ENCODE measurements around the gene BID.
A peak's percentile ranks its signal among the peaks of the same experiment; 100 is the strongest.

Gene BID

DNA sequence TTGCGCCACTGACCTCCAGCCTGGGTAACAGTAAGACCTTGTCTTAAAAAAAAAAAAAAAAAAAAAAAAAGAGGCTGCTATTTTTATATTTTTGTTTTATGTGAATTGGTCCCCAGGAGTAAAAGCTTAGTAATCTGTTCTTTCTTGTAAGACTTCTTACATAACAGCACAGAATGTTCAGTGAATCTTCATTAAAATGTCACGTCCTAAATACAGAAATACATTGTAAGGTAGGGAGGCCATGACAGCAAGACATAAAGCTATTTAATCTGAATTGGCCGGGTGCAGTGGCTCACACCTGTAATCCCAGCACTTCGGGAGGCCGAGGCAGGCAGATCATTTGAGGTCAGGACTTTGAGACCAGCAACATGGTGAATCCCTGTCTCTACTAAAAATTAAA is 64.2 kb downstream of the BID start:
- Histone ChIP-seq H3K4me1 (ENCODE audit: insufficient read depth, low read length, severe bottlenecking) (peaks cover 13% of the 10 kb centered on the region), H3K27ac (ENCODE audit: low read depth, low read length, poor library complexity, severe bottlenecking) (no peak overlapping the region), H3K9me3 (ENCODE audit: low read length) (no peaks in the 10 kb centered on the region), H4K20me1 (ENCODE audit: insufficient read depth, low read length) (no peaks in the 10 kb centered on the region), H3K4me3 (ENCODE audit: low read depth, low read length, poor library complexity, severe bottlenecking) (no peak overlapping the region), H2AFZ (ENCODE audit: low read length) (no peak overlapping the region), H3K79me2 (ENCODE audit: insufficient read depth, low read length) (no peaks in the 10 kb centered on the region), H3K27me3 (ENCODE audit: insufficient read depth, low read length) (no peaks in the 10 kb centered on the region), H3K9me2 (ENCODE audit: low read depth, low read length) (no peaks in the 10 kb centered on the region), H3K4me2 (ENCODE audit: low read length) (no peak overlapping the region), H3K36me3 (ENCODE audit: insufficient read depth, low read length) (peaks cover 13% of the 10 kb centered on the region), H3F3A (ENCODE audit: insufficient read depth, low read length) (no peaks in the 10 kb centered on the region), H3K9ac (ENCODE audit: low read length) (no peak overlapping the region)
- TF ChIP-seq, protein P1, sequence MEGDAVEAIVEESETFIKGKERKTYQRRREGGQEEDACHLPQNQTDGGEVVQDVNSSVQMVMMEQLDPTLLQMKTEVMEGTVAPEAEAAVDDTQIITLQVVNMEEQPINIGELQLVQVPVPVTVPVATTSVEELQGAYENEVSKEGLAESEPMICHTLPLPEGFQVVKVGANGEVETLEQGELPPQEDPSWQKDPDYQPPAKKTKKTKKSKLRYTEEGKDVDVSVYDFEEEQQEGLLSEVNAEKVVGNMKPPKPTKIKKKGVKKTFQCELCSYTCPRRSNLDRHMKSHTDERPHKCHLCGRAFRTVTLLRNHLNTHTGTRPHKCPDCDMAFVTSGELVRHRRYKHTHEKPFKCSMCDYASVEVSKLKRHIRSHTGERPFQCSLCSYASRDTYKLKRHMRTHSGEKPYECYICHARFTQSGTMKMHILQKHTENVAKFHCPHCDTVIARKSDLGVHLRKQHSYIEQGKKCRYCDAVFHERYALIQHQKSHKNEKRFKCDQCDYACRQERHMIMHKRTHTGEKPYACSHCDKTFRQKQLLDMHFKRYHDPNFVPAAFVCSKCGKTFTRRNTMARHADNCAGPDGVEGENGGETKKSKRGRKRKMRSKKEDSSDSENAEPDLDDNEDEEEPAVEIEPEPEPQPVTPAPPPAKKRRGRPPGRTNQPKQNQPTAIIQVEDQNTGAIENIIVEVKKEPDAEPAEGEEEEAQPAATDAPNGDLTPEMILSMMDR (IDR thresholded peaks at IDR 0.05; ENCODE audit: low read length), result no peak
- TF ChIP-seq EZH2 (IDR thresholded peaks at IDR 0.05; ENCODE audit: borderline replicate concordance, low read length), result no peak

DNA sequence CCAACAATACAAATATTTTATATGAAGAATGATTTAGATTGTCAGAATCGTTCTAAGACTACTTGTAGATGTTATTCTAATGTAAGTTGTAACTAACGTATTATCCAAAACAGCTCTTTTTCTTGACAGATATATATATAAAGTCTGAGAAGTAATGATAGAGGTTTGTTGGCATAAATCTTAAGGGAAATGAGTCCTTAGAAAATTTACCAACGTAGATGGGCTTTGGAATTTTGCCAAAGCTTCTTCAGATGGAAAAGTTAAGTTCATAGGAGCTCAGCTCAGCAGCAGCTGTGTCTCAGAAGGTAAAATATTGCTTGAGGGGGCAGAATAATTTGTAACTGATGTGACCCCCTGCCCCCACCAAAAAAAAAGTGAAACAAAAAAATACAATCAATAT is 66.7 kb downstream of the BID start:
- no peaks in the 10 kb centered on the region for H3K9me2 ChIP-seq (ENCODE audit: low read depth, low read length)
- H3K9ac ChIP-seq (ENCODE audit: low read length), result no peak overlapping the region
- H3F3A ChIP-seq (ENCODE audit: insufficient read depth, low read length), result no peaks in the 10 kb centered on the region
- no peak overlapping the region for H2AFZ ChIP-seq (ENCODE audit: low read length)
- no peaks in the 10 kb centered on the region for H3K79me2 ChIP-seq (ENCODE audit: insufficient read depth, low read length)
- peaks cover 13% of the 10 kb centered on the region for H3K4me1 ChIP-seq (ENCODE audit: insufficient read depth, low read length, severe bottlenecking)
- peaks cover 31% of the 10 kb centered on the region for H3K36me3 ChIP-seq (ENCODE audit: insufficient read depth, low read length)
- H3K27me3 ChIP-seq (ENCODE audit: insufficient read depth, low read length), result no peaks in the 10 kb centered on the region
- H3K4me3 ChIP-seq (ENCODE audit: low read depth, low read length, poor library complexity, severe bottlenecking), result no peak overlapping the region
- TF ChIP-seq EZH2 (IDR thresholded peaks at IDR 0.05; ENCODE audit: borderline replicate concordance, low read length), result no peak
- TF ChIP-seq, protein P1 (IDR thresholded peaks at IDR 0.05; ENCODE audit: low read length), result no peak
- no peaks in the 10 kb centered on the region for H4K20me1 ChIP-seq (ENCODE audit: insufficient read depth, low read length)
- H3K4me2 ChIP-seq (ENCODE audit: low read length), result no peak overlapping the region
- H3K9me3 ChIP-seq (ENCODE audit: low read length), result no peaks in the 10 kb centered on the region
- no peak overlapping the region for H3K27ac ChIP-seq (ENCODE audit: low read depth, low read length, poor library complexity, severe bottlenecking)

DNA sequence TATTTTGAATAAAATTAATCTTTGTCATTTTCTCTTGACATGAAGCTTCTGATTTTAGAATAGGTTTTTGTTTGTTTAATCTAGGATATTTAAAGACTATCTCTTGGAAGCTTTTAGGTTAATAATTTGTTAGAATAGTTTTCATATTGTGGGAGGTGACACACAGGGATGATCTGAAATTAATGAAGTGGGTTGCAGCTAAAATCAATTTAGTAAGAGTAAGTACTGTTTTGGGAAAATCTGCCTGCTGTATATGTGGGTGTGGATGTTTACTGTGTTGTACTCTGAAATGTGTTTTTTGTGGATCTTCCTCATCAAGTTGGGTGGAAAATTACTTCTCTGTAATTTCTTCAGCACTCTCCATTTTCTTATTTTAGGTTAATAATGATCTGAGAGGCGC is 67.3 kb downstream of the BID start:
- no peak overlapping the region for H3K9ac ChIP-seq (ENCODE audit: low read length)
- peak overlapping the region; percentile 64 for H3K27ac ChIP-seq (ENCODE audit: low read depth, low read length, poor library complexity, severe bottlenecking)
- peaks cover 13% of the 10 kb centered on the region for H3K4me1 ChIP-seq (ENCODE audit: insufficient read depth, low read length, severe bottlenecking)
- H3F3A ChIP-seq (ENCODE audit: insufficient read depth, low read length), result no peaks in the 10 kb centered on the region
- no peaks in the 10 kb centered on the region for H3K27me3 ChIP-seq (ENCODE audit: insufficient read depth, low read length)
- H3K4me3 ChIP-seq (ENCODE audit: low read depth, low read length, poor library complexity, severe bottlenecking), result no peak overlapping the region
- H3K79me2 ChIP-seq (ENCODE audit: insufficient read depth, low read length), result no peaks in the 10 kb centered on the region
- no peaks in the 10 kb centered on the region for H4K20me1 ChIP-seq (ENCODE audit: insufficient read depth, low read length)
- TF ChIP-seq, protein P1 (IDR thresholded peaks at IDR 0.05; ENCODE audit: low read length), result no peak
- TF ChIP-seq EZH2 (IDR thresholded peaks at IDR 0.05; ENCODE audit: borderline replicate concordance, low read length), result no peak
- no peaks in the 10 kb centered on the region for H3K9me2 ChIP-seq (ENCODE audit: low read depth, low read length)
- no peak overlapping the region for H2AFZ ChIP-seq (ENCODE audit: low read length)
- no peaks in the 10 kb centered on the region for H3K9me3 ChIP-seq (ENCODE audit: low read length)
- peaks cover 31% of the 10 kb centered on the region for H3K36me3 ChIP-seq (ENCODE audit: insufficient read depth, low read length)
- no peak overlapping the region for H3K4me2 ChIP-seq (ENCODE audit: low read length)
